T-helper 1 cell (primary cell): Measurements from ENCODE around the gene CORT.

Source experiments
- DNase-seq, 5 donors: peaks; one replicate each; pipeline ENCODE4 v3.0.0-alpha.2; 2012 to 2020

Gene CORT

GRCh38 chr1:10475510-10475909 is 25.7 kb downstream of the CORT start:
- DNase-seq, result no peak

- no peak for DNase-seq
Measured at GRCh38 chr1:10479296-10479695, 29.5 kb downstream of the CORT start.

- DNase-seq, result no peak
Measured at GRCh38 chr1:10480614-10481013, 30.8 kb downstream of the CORT start.

GRCh38 chr1:10484521-10484920 is 34.7 kb downstream of the CORT start:
- no peak for DNase-seq

- DNase-seq, result no peak
Measured at GRCh38 chr1:10489291-10490055, 39.6 kb downstream of the CORT start.

GRCh38 chr1:10490286-10490970 is 40.6 kb downstream of the CORT start:
- DNase-seq, result no peak

- no peak for DNase-seq
Measured at GRCh38 chr1:10494418-10494753, 44.6 kb downstream of the CORT start.

GRCh38 chr1:10494754-10495474 is 45.1 kb downstream of the CORT start:
- DNase-seq, result peak; percentile 42 to 92 (median 63)

GRCh38 chr1:10495475-10495817 is 45.6 kb downstream of the CORT start:
- DNase-seq, result no peak

GRCh38 chr1:10495952-10496351 is 46.1 kb downstream of the CORT start:
- peak in 1 of 5 donors; percentile 24 for DNase-seq

- no peak for DNase-seq
Measured at GRCh38 chr1:10497109-10497508, 47.3 kb downstream of the CORT start.

GRCh38 chr1:10498231-10498630 is 48.4 kb downstream of the CORT start:
- peak in 1 of 5 donors; percentile 42 for DNase-seq
